HepG2 (cell line): ENCODE measurements around the gene FCHSD1. TPM values are rescaled to one million over a fixed set of nuclear protein-coding genes. Genes with fewer than 3 reads are reported as not detected.

ENCODE experiments used
- ATAC-seq: fragments of 200-7000 bp; cut with Tn5 transposase; 3 replicates; pipeline ENCODE4 v1.9.1; 2020; ENCODE audit warnings: mild to moderate bottlenecking, moderate library complexity
- BruUV-seq: library from RNA; stranded (reverse); fragments of 400-500 nt; replicated peaks from 2 replicates; lab custom pipeline; 2021; lab: Mats Ljungman, UMichigan
- CTCF ChIA-PET: fragments of 300-600 bp; formaldehyde crosslinking; extraction: SDS; loops from one replicate; lab custom pipeline; 2021; ENCODE audit warnings: low total read pairs, inconsistent platforms, low intra/inter-chr PET ratio; lab: Yijun Ruan, JAX
- POLR2A ChIA-PET: fragments of 350-600 bp; sonication (Branson Sonifier 250); formaldehyde crosslinking; loops from one replicate; lab custom pipeline; 2020; ENCODE audit warnings: antibody characterized with exemption, inconsistent platforms; lab: Yijun Ruan, JAX
- DNase-seq: peaks from one replicate; pipeline ENCODE4 v3.0.0-alpha.2; 2015; ENCODE audit warnings: low spot score
- FAIRE-seq: peaks from 3 replicates; lab custom pipeline; 2011; peaks lifted over from hg19 to GRCh38; lab: Jason Lieb, UNC
- H2AFZ ChIP-seq: one replicate; pipeline ENCODE4 v1.6.1; 2011; ENCODE audit warnings: low read length, inconsistent platforms
- H3K27ac ChIP-seq: fragments of 300-600 bp; 3 replicates; pipeline ENCODE4 v1.8.0; 2011; ENCODE audit warnings: mixed run types, mild to moderate bottlenecking, mixed read lengths, low read length, inconsistent platforms; ENCODE audit not compliant: insufficient read depth; ENCODE audit errors: extremely low read length
- H3K27me3 ChIP-seq, 2 experiments: fragments of 200-600 bp in 1 of 2; 2 replicates in 1 of 2; 3 replicates in 1 of 2; pipeline versions ENCODE4 v1.6.0 to v1.8.0; 2011; ENCODE audit warnings: low read length in 2 of 2, mild to moderate bottlenecking in 2 of 2, moderate library complexity in 2 of 2, inconsistent platforms in 1 of 2; ENCODE audit not compliant: insufficient read depth in 2 of 2, control insufficient read depth in 1 of 2
- H3K36me3 ChIP-seq, 2 experiments: fragments of 200-600 bp in 1 of 2; replicated peaks in 1 of 2; 2 replicates in 1 of 2; 3 replicates in 1 of 2; pipeline versions ENCODE4 v1.5.1 to v1.8.0; 2011; ENCODE audit warnings: low read length in 2 of 2, inconsistent platforms in 1 of 2; ENCODE audit not compliant: insufficient read depth in 2 of 2, control insufficient read depth in 1 of 2
- H3K4me1 ChIP-seq: 2 replicates; pipeline ENCODE4 v1.5.1; 2012; ENCODE audit warnings: low read length, inconsistent platforms; ENCODE audit not compliant: insufficient read depth
- H3K4me2 ChIP-seq: 2 replicates; pipeline ENCODE4 v1.6.0; 2011; ENCODE audit warnings: low read depth, low read length, inconsistent platforms
- H3K4me3 ChIP-seq, 3 experiments: fragments of 200-600 bp in 1 of 3; sonication (generic), shearing (Covaris generic) in 1 of 3; replicated peaks in 1 of 3; 2 replicates each; pipeline ENCODE4 v1.5.1; 2011 to 2016; ENCODE audit warnings: low read length in 3 of 3, inconsistent platforms in 2 of 3, low read depth in 2 of 3, mild to moderate bottlenecking in 2 of 3, control low read depth in 1 of 3, mixed read lengths in 1 of 3; ENCODE audit not compliant: insufficient read depth in 1 of 3
- H3K79me2 ChIP-seq: one replicate; pipeline ENCODE4 v1.6.1; 2011; ENCODE audit warnings: low read length, inconsistent platforms; ENCODE audit not compliant: insufficient read depth
- H3K9ac ChIP-seq: 2 replicates; pipeline ENCODE4 v1.6.0; 2011; ENCODE audit warnings: mild to moderate bottlenecking, low read depth, low read length, inconsistent platforms; ENCODE audit not compliant: insufficient read depth
- H3K9me3 ChIP-seq: 2 replicates; pipeline ENCODE4 v1.5.1; 2012; ENCODE audit warnings: mild to moderate bottlenecking, low read length
- H4K20me1 ChIP-seq: 2 replicates; pipeline ENCODE4 v1.6.0; 2011; ENCODE audit warnings: inconsistent platforms, mild to moderate bottlenecking, low read length, moderate library complexity; ENCODE audit not compliant: insufficient read depth
- ARID5B ChIP-seq: IDR thresholded peaks from 2 replicates; pipeline ENCODE4 v1.4.0; 2020; ENCODE audit warnings: mild to moderate bottlenecking, missing genetic modification reagents
- ATF4 ChIP-seq, 2 experiments: fragments of 450-650 bp in 1 of 2; sonication (generic) in 1 of 2; formaldehyde crosslinking; IDR thresholded peaks; 2 replicates each; pipeline versions ENCODE4 v1.5.0 to v1.8.0; 2020 to 2022; ENCODE audit warnings: mild to moderate bottlenecking in 1 of 2, missing genetic modification reagents in 1 of 2
- CEBPB ChIP-seq: IDR thresholded peaks from 2 replicates; pipeline ENCODE4 v1.6.1; 2011; ENCODE audit warnings: low read depth, low read length, improper control_type of control experiment, borderline replicate concordance
- RFX1 ChIP-seq: fragments of 450-650 bp; IDR thresholded peaks from 2 replicates; pipeline ENCODE4 v1.6.1; 2017
- RFX3 ChIP-seq: IDR thresholded peaks from 2 replicates; pipeline ENCODE4 v1.6.1; 2016; ENCODE audit warnings: missing biosample characterization, missing genetic modification reagents
- ZMAT3 ChIP-seq: sonication (generic); formaldehyde crosslinking; conservative IDR thresholded peaks from 2 replicates; pipeline ENCODE4 v1.7.0; 2021; ENCODE audit warnings: missing genetic modification reagents
- ZNF597 ChIP-seq: sonication (generic); formaldehyde crosslinking; IDR thresholded peaks from 2 replicates; pipeline ENCODE4 v1.5.0; 2020; ENCODE audit warnings: missing genetic modification reagents
- ZNF878 ChIP-seq: sonication (generic); formaldehyde crosslinking; IDR thresholded peaks from 2 replicates; pipeline ENCODE4 v1.8.1; 2023; ENCODE audit warnings: mild to moderate bottlenecking, missing genetic modification reagents, moderate library complexity
- ZNF879 ChIP-seq: sonication (generic); formaldehyde crosslinking; IDR thresholded peaks from 2 replicates; pipeline ENCODE4 v1.8.1; 2023; ENCODE audit warnings: missing genetic modification reagents
- WGBS: methylation state at CpG from one replicate; pipeline ENCODE4 v1.1.6; 2017; ENCODE audit warnings: low lambda C conversion rate; 5-methylcytosine and 5-hydroxymethylcytosine counted together
- in situ Hi-C: cut with HindIII; loops from 2 replicates; pipeline ENCODE4 v1.10.0; 2017; ENCODE audit warnings: low pct_unique_long_range_greater_than_20kb; ENCODE audit not compliant: extremely low pct_ligation_motif_present
- intact Hi-C: fragments of 100-400 bp; cut with micrococcal nuclease; formaldehyde crosslinking; loops from one replicate; pipeline ENCODE4 v1.10.0; 2022; ENCODE audit not compliant: unreplicated experiment
- polyA plus RNA-seq, 8 experiments: library from polyadenylated mRNA; depleted of rRNA in 3 of 8; stranded (reverse) in 7 of 8; unstranded in 1 of 8; fragments of >200 nt; fragmentation: Illumina TruSeq in 4 of 8; extraction: Trizol in 4 of 8; gene quantifications; 2 replicates each; pipeline versions ENCODE4 v1.2.1 to v1.2.3, GENCODE V29; 2011 to 2016; ENCODE audit warnings: low read depth in 4 of 8, missing spikeins in 1 of 8, mixed read lengths in 1 of 8; ENCODE audit not compliant: insufficient read depth in 1 of 8
- total RNA-seq, 5 experiments: library from RNA; depleted of rRNA; stranded (reverse); fragments of >200 nt; fragmentation: Illumina TruSeq; extraction: Trizol; gene quantifications; 2 replicates each; pipeline ENCODE4 v1.2.3, GENCODE V29; 2016; ENCODE audit warnings: low read depth in 1 of 5

FCHSD1 gene
- total and polyA plus RNA-seq, 2 of the 13 experiments (the other 11 are each of a cell fraction or from before 2014, with no cell fraction given) = 5.5 to 15.4 TPM

GRCh38 chr5:141605523-141606277, 45.5 kb downstream of the FCHSD1 start:
- H3K4me3 ChIP-seq = no peak overlapping the region
- no TSS peak for BruUV-seq
- ChIA-PET POLR2A (no interaction called here), CTCF (no interaction called here)
- no peaks in the 10 kb centered on the region for H3K9me3 ChIP-seq
- intact Hi-C loops = no loop called here
- H3K4me1 ChIP-seq = peaks cover 72% of the 10 kb centered on the region
- H3K36me3 ChIP-seq = peaks cover 0 to 10% of the 10 kb centered on the region in 2 experiments; a peak in 2 of 5 replicates
- WGBS = 89% methylated on average over 6 of the region's 6 CpGs
- no peak overlapping the region for H2AFZ ChIP-seq
- H3K4me2 ChIP-seq = no peak overlapping the region
- no peak for TF ChIP-seq ZMAT3 (CRISPR knock-in tag)
- TF ChIP-seq ZNF879 = no peak
- H3K27ac ChIP-seq = peak overlapping the region; percentile 32
- H3K27me3 ChIP-seq = no peaks in the 10 kb centered on the region
- FAIRE-seq = no peak
- no peak for ATAC-seq
- in situ Hi-C loops = no loop called here
- no peak overlapping the region for H3K9ac ChIP-seq
- no peaks in the 10 kb centered on the region; the same call in 1 of the 2 replicates for H4K20me1 ChIP-seq
- no peak for DNase-seq
- peaks cover 89% of the 10 kb centered on the region for H3K79me2 ChIP-seq

GRCh38 chr5:141603923-141604717, 47.1 kb downstream of the FCHSD1 start:
- H3K9ac ChIP-seq = no peak overlapping the region
- no peaks in the 10 kb centered on the region for H3K9me3 ChIP-seq
- H3K27ac ChIP-seq = peak overlapping the region; percentile 38
- H3K27me3 ChIP-seq = no peaks in the 10 kb centered on the region
- peaks cover 72% of the 10 kb centered on the region for H3K4me1 ChIP-seq
- peaks cover 91% of the 10 kb centered on the region for H3K79me2 ChIP-seq
- ChIA-PET CTCF (no interaction called here), POLR2A (interaction anchor here (0.8 to 1.1 kb wide), 2 partner anchors 12 to 33 kb away, joined by 3 to 5 read pairs; partner anchors contain the start of genes HDAC3 and RELL2)
- H2AFZ ChIP-seq = no peak overlapping the region
- H3K4me2 ChIP-seq = peak overlapping the region; percentile 19; the same call in 1 of the 2 replicates
- no peak overlapping the region for H3K4me3 ChIP-seq
- intact Hi-C loops = no loop called here
- in situ Hi-C loops = no loop called here
- no peaks in the 10 kb centered on the region; the same call in 1 of the 2 replicates for H4K20me1 ChIP-seq
- peaks cover 0 to 10% of the 10 kb centered on the region in 2 experiments; a peak in 2 of 5 replicates for H3K36me3 ChIP-seq
- BruUV-seq = no TSS peak
- ATAC-seq (peak; percentile 42), FAIRE-seq (no peak), DNase-seq (peak; percentile 68)
- WGBS = 35% methylated on average over 4 of the region's 6 CpGs
- TF ChIP-seq RFX3 (CRISPR knock-in tag) = 0 out of 2 replicates have a peak, but pooled peaks have one; percentile 42
- 0 out of 2 replicates have a peak, but pooled peaks have one; percentile 8 for TF ChIP-seq ARID5B
- 0 out of 4 replicates have a peak, but pooled peaks of 1 of the 2 experiments have one; percentile 19 for TF ChIP-seq ATF4 (CRISPR knock-in tag; IDR thresholded peaks at IDR 0.05)
- TF ChIP-seq ZNF878 (CRISPR knock-in tag) = no peak
- peak; percentile 57 for TF ChIP-seq RFX1
- no peak for TF ChIP-seq ZNF597 (CRISPR knock-in tag)
- peak; percentile 21; the same call in 1 of the 2 replicates for TF ChIP-seq CEBPB
